Vagina (tissue), 2 donors: ENCODE results near the gene C16orf89. TPM values are rescaled to one million over a fixed set of nuclear protein-coding genes. Genes with fewer than 3 reads are reported as not detected.

Experiments used
- DNase-seq, 2 donors: peaks; one replicate each; pipeline ENCODE4 v3.0.0-alpha.2; 2017; ENCODE audit errors: extremely low spot score in 2 of 2
- H3K27ac ChIP-seq: fragments of 200-600 bp; sonication (generic); one replicate; pipeline ENCODE4 v1.5.1; 2019
- H3K27me3 ChIP-seq: fragments of 200-600 bp; sonication (generic); one replicate; pipeline ENCODE4 v1.5.1; 2019
- H3K36me3 ChIP-seq, 2 donors: fragments of 200-600 bp; sonication (generic); one replicate each; pipeline ENCODE4 v1.5.1; 2017 to 2019
- H3K4me1 ChIP-seq: fragments of 200-600 bp; sonication (generic); one replicate; pipeline ENCODE4 v1.5.1; 2019
- H3K4me3 ChIP-seq, 2 donors: fragments of 200-600 bp; sonication (generic); 1 replicate in 1 of 2; 2 replicates in 1 of 2; pipeline ENCODE4 v1.5.1; 2016 to 2019
- H3K9me3 ChIP-seq: fragments of 200-600 bp; sonication (generic); one replicate; pipeline ENCODE4 v1.5.1; 2019
- POLR2A ChIP-seq, 2 donors: fragments of 450-650 bp; IDR thresholded peaks; one replicate each; pipeline ENCODE4 v1.6.1; 2017; ENCODE audit warnings: antibody characterized with exemption in 2 of 2, mild to moderate bottlenecking in 2 of 2, moderate library complexity in 2 of 2
- POLR2AphosphoS5 ChIP-seq, 2 donors: sonication (generic); formaldehyde crosslinking; IDR thresholded peaks; one replicate each; pipeline ENCODE4 v1.9.0; 2017; ENCODE audit warnings: antibody characterized with exemption in 2 of 2, mild to moderate bottlenecking in 2 of 2, low read depth in 1 of 2; ENCODE audit not compliant: insufficient read depth in 1 of 2
- intact Hi-C: fragments of 100-400 bp; cut with DNase I; formaldehyde crosslinking; loops from one replicate; pipeline ENCODE4 v1.15.1; 2023
- total RNA-seq: library from RNA; depleted of rRNA; stranded (reverse); fragments of >200 nt; gene quantifications from one replicate; pipeline ENCODE4 v1.2.3, GENCODE V29; 2016
- TF ChIP-seq, protein P1 (sequence below), 3 experiments: fragments of 450-650 bp in 2 of 3; fragments of 200-600 bp in 1 of 3; sonication (generic) in 1 of 3; IDR thresholded peaks; one replicate each; pipeline ENCODE4 v1.5.1; 2017 to 2019; ENCODE audit warnings: antibody characterized with exemption in 3 of 3, mild to moderate bottlenecking in 2 of 3, moderate library complexity in 2 of 3

C16orf89 gene
- total RNA-seq, 1 donor from 2014 or later, result 4.4 TPM

DNA sequence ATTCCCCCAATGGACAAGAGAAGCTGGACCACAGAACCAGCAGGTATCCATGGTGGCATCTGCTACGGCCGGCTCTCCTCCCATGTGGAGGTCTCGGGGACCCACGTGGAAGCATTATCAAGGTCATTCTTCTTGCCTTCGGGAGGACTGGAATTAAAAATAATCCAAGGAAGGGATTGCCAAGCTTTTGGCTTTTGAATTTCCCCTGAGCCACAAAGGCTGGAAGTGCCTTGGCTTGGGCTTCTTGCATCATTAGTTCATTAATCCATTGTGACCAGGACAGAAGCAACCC is 48.1 kb downstream of the C16orf89 start:
- intact Hi-C loops, result no loop called here
- Histone ChIP-seq H3K4me3 (no peak overlapping the region), H3K9me3 (no peaks in the 10 kb centered on the region), H3K27ac (no peak overlapping the region), H3K27me3 (no peaks in the 10 kb centered on the region), H3K4me1 (no peaks in the 10 kb centered on the region), H3K36me3 (no peaks in the 10 kb centered on the region)
- no peak for DNase-seq
- TF ChIP-seq POLR2AphosphoS5 (IDR thresholded peaks at IDR 0.05; ENCODE audit: insufficient read depth in 1 of 2, low read depth in 1 of 2), result no peak

DNA sequence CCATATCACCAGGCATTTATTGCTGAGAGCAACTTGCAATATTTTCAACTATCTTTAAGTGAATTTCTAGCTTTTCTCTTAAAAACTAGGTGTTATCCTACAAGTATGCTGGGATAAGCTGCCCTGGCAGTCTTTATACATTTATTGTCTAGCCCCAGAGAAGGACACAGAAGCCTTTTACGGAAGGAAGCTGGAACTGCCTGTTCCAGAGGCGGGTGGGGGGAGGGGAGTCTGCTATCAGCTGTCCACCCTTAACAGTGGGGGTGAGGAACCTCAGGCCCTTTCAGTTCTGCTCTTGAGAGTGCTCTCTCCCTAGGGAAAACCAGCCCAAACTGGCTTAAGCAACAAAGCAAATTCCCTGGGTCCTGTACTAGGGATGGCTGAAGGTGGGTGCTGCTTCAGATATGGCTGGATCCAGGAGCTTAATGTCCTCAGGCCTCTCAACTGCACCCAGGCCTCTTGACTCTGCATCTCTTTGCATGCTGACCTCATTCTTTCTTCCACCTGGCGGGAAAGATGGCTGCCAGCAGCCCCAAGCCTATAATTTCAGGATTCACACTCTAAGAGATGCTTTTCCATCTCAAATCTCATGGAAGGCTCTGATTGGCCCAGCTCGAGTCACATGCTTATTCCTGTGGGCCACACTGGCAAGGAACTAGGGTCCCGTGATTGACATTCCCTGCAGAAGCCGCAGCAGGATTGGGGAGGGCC is 48.6 kb downstream of the C16orf89 start:
- no peak overlapping the region for H3K4me3 ChIP-seq
- no peak for DNase-seq
- no peaks in the 10 kb centered on the region for H3K4me1 ChIP-seq
- H3K9me3 ChIP-seq, result no peaks in the 10 kb centered on the region
- H3K27me3 ChIP-seq, result no peaks in the 10 kb centered on the region
- intact Hi-C loops, result no loop called here
- TF ChIP-seq POLR2AphosphoS5 (IDR thresholded peaks at IDR 0.05; ENCODE audit: insufficient read depth in 1 of 2, low read depth in 1 of 2) (no peak), POLR2A (IDR thresholded peaks at IDR 0.05) (no peak)
- TF ChIP-seq, protein P1, sequence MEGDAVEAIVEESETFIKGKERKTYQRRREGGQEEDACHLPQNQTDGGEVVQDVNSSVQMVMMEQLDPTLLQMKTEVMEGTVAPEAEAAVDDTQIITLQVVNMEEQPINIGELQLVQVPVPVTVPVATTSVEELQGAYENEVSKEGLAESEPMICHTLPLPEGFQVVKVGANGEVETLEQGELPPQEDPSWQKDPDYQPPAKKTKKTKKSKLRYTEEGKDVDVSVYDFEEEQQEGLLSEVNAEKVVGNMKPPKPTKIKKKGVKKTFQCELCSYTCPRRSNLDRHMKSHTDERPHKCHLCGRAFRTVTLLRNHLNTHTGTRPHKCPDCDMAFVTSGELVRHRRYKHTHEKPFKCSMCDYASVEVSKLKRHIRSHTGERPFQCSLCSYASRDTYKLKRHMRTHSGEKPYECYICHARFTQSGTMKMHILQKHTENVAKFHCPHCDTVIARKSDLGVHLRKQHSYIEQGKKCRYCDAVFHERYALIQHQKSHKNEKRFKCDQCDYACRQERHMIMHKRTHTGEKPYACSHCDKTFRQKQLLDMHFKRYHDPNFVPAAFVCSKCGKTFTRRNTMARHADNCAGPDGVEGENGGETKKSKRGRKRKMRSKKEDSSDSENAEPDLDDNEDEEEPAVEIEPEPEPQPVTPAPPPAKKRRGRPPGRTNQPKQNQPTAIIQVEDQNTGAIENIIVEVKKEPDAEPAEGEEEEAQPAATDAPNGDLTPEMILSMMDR (IDR thresholded peaks at IDR 0.05), result no peak
- H3K36me3 ChIP-seq, result no peaks in the 10 kb centered on the region
- H3K27ac ChIP-seq, result no peak overlapping the region

DNA sequence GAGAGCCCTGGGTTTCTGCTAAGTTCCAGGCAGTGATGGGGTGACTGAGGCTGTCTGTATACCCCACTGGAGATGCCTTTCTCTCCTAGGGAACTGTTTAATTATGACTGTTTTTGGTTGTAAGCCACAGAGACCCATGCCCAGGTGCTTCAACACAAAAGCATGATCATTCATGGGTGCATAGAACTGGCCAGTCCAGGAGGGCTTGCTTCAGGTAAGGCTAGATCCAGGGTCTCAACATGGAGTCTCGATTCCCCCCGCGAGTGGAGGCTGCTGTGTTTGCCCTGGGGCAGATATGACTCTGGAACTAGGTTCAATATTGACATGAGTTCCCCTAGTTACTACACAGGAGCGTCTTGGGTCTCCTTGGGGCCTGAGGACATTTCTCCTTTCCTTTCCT is 49.9 kb downstream of the C16orf89 start:
- DNase-seq, result no peak
- Histone ChIP-seq H3K4me3 (no peak overlapping the region), H3K9me3 (no peaks in the 10 kb centered on the region), H3K36me3 (no peaks in the 10 kb centered on the region), H3K27ac (no peak overlapping the region), H3K4me1 (no peaks in the 10 kb centered on the region), H3K27me3 (no peaks in the 10 kb centered on the region)
- intact Hi-C loops, result no loop called here
- no peak for TF ChIP-seq POLR2AphosphoS5 (IDR thresholded peaks at IDR 0.05; ENCODE audit: insufficient read depth in 1 of 2, low read depth in 1 of 2)
- no peak for TF ChIP-seq POLR2A (IDR thresholded peaks at IDR 0.05)
- TF ChIP-seq, protein P1 (IDR thresholded peaks at IDR 0.05), result no peak

DNA sequence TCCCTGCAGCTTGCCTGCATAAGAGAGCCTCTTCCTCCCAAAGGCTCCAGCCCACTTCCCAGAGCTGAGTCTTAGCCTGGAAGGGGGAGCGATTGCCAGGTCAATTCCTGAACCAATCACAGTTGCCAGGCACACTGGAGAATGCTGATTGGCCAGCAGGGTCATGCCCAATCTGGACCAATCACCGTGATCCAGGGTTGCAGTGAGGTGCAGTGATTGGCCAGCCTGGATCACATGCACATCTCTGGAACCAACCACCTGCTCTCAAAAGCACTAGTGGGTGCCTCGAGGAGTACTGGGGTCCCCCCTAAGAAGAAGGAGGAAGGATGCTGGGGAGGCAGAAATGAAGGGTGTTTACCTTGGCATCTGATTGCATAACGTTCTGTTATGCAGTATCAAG is 50.4 kb downstream of the C16orf89 start:
- Histone ChIP-seq H3K9me3 (no peaks in the 10 kb centered on the region), H3K27ac (no peak overlapping the region), H3K36me3 (no peaks in the 10 kb centered on the region), H3K4me3 (no peak overlapping the region), H3K27me3 (no peaks in the 10 kb centered on the region), H3K4me1 (no peaks in the 10 kb centered on the region)
- TF ChIP-seq, protein P1 (IDR thresholded peaks at IDR 0.05), result no peak
- TF ChIP-seq POLR2AphosphoS5 (IDR thresholded peaks at IDR 0.05; ENCODE audit: insufficient read depth in 1 of 2, low read depth in 1 of 2) (no peak), POLR2A (IDR thresholded peaks at IDR 0.05) (no peak)
- intact Hi-C loops, result no loop called here
- no peak for DNase-seq

DNA sequence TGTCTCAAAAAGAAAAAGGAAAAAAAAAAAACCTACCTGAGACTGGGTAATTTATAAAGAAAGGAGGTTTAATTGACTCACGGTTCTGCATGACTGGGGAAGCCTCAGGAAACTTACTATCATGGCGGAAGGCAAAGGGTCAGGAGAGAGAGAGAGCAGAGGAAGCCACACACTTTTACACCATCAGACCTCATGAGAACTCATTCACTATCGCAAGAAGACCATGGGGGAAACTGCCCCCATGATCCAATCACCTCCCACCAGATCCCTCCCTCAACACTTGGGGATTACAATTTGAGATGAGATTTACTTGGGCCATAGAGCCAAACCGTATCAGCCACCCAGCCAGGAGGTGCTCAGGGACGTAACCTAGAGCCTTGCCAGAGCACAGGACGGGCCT is 52.9 kb downstream of the C16orf89 start:
- intact Hi-C loops, result no loop called here

More for the DNA sequence above, 52.9 kb downstream of the C16orf89 start:
- no peaks in the 10 kb centered on the region for H3K9me3 ChIP-seq
- H3K4me1 ChIP-seq, result no peaks in the 10 kb centered on the region
- no peak for DNase-seq
- H3K27ac ChIP-seq, result no peak overlapping the region
- no peaks in the 10 kb centered on the region for H3K27me3 ChIP-seq
- H3K36me3 ChIP-seq, result no peaks in the 10 kb centered on the region
- TF ChIP-seq POLR2A (IDR thresholded peaks at IDR 0.05) (no peak), POLR2AphosphoS5 (IDR thresholded peaks at IDR 0.05; ENCODE audit: insufficient read depth in 1 of 2, low read depth in 1 of 2) (no peak)
- TF ChIP-seq, protein P1 (IDR thresholded peaks at IDR 0.05), result no peak
- H3K4me3 ChIP-seq, result no peak overlapping the region
